Hair follicle dermal papilla cell (primary cell): ENCODE data around the gene RNF14. TPM values are rescaled to one million over a fixed set of nuclear protein-coding genes. Genes with fewer than 3 reads are reported as not detected.

ENCODE experiments used
- total RNA-seq: library from RNA; depleted of rRNA; stranded (reverse); fragments of >200 nt; gene quantifications from 2 replicates; pipeline ENCODE4 v1.2.3, GENCODE V29; 2012

Gene RNF14
- 103 TPM in 2 replicates for total RNA-seq

GRCh38 chr5:141968914-141969608, at the start of gene RNF14:
Gene RNF14 (plus strand): TSS chr5:141969105. CDS start chr5:141973589, 4,484 bp downstream.

GRCh38 chr5:141923448-141924313, 45.2 kb upstream of the RNF14 start, which contains the start of gene DELE1:
Gene DELE1 (plus strand): TSS chr5:141923871. CDS start chr5:141923942, 71 bp downstream.

GRCh38 chr5:141958113-141958512, 10.8 kb upstream of the RNF14 start, which contains the start of gene PCDH12:
Gene PCDH12 (minus strand): TSS chr5:141958202. CDS start chr5:141957851, 351 bp downstream.

GRCh38 chr5:142012792-142013388, 44.0 kb downstream of the RNF14 start, which contains the start of gene GNPDA1:
Gene GNPDA1 (minus strand): TSS chr5:142013027. CDS start chr5:142012035, 992 bp downstream.

Other genes with a start within 250 kb of the RNF14 start
- gene PCDH1, start 90.7 kb upstream of the RNF14 start, total RNA-seq, result 1.2 and 1.5 TPM in 2 replicates
- gene DELE1, start 45.2 kb upstream of the RNF14 start, total RNA-seq, result 64.5 and 76.7 TPM in 2 replicates
- gene PCDH12, start 10.9 kb upstream of the RNF14 start, total RNA-seq, result 0.24 and 0.32 TPM in 2 replicates
- 66.2 and 75.7 TPM in 2 replicates for gene GNPDA1, start 43.9 kb downstream of the RNF14 start, total RNA-seq
- 69.7 and 119 TPM in 2 replicates for gene NDFIP1, start 139.7 kb downstream of the RNF14 start, total RNA-seq